ENCODE results near the gene DIPK2A.

The DIPK2A gene

GRCh38 chr3:144011251-144011799 lies 39.7 kb downstream of the DIPK2A start:
- no peak overlapping the region for H3K9ac ChIP-seq (ENCODE audit: low read depth, low read length)
- no peaks in the 10 kb centered on the region for H3K4me1 ChIP-seq (ENCODE audit: control insufficient read depth, insufficient read depth, low read length)
- H3K27ac ChIP-seq (ENCODE audit: low read depth, low read length): no peak overlapping the region
- H3K4me3 ChIP-seq (ENCODE audit: low read depth, low read length): no peak overlapping the region
- H3K9me3 ChIP-seq (ENCODE audit: control insufficient read depth, insufficient read depth, low read length): no peaks in the 10 kb centered on the region
- no peaks in the 10 kb centered on the region for H3K36me3 ChIP-seq (ENCODE audit: control insufficient read depth, insufficient read depth, low read length)
- no peaks in the 10 kb centered on the region for H3K27me3 ChIP-seq (ENCODE audit: control insufficient read depth, insufficient read depth, low read length)

GRCh38 chr3:144015133-144015532 lies 43.5 kb downstream of the DIPK2A start:
- no peak overlapping the region for H3K4me3 ChIP-seq (ENCODE audit: low read depth, low read length)
- no peaks in the 10 kb centered on the region for H3K36me3 ChIP-seq (ENCODE audit: control insufficient read depth, insufficient read depth, low read length)
- no peaks in the 10 kb centered on the region for H3K4me1 ChIP-seq (ENCODE audit: control insufficient read depth, insufficient read depth, low read length)
- no peaks in the 10 kb centered on the region for H3K27me3 ChIP-seq (ENCODE audit: control insufficient read depth, insufficient read depth, low read length)
- H3K27ac ChIP-seq (ENCODE audit: low read depth, low read length): no peak overlapping the region
- no peak overlapping the region for H3K9ac ChIP-seq (ENCODE audit: low read depth, low read length)
- no peaks in the 10 kb centered on the region for H3K9me3 ChIP-seq (ENCODE audit: control insufficient read depth, insufficient read depth, low read length)

- Histone ChIP-seq H3K9ac (ENCODE audit: low read depth, low read length) (no peak overlapping the region), H3K4me1 (ENCODE audit: control insufficient read depth, insufficient read depth, low read length) (no peaks in the 10 kb centered on the region), H3K4me3 (ENCODE audit: low read depth, low read length) (no peak overlapping the region), H3K27ac (ENCODE audit: low read depth, low read length) (no peak overlapping the region), H3K9me3 (ENCODE audit: control insufficient read depth, insufficient read depth, low read length) (no peaks in the 10 kb centered on the region; the same call in 1 of the 2 replicates), H3K36me3 (ENCODE audit: control insufficient read depth, insufficient read depth, low read length) (no peaks in the 10 kb centered on the region), H3K27me3 (ENCODE audit: control insufficient read depth, insufficient read depth, low read length) (no peaks in the 10 kb centered on the region)
Observed at GRCh38 chr3:144018776-144019175, 47.2 kb downstream of the DIPK2A start.
